ENCODE measurements around the gene MINDY2.

Gene MINDY2

GRCh38 chr15:58760385-58761009 lies 10.6 kb upstream of the MINDY2 start:
- TF ChIP-seq CTCF (IDR thresholded peaks at IDR 0.05), result no peak

- no peak for TF ChIP-seq CTCF (IDR thresholded peaks at IDR 0.05)
These were observed 10.1 kb upstream of the MINDY2 start for GRCh38 chr15:58761010-58761388.

- no peak for TF ChIP-seq CTCF (IDR thresholded peaks at IDR 0.05)
These were observed 8.8 kb upstream of the MINDY2 start for GRCh38 chr15:58762285-58762684.

- no peak for TF ChIP-seq CTCF (IDR thresholded peaks at IDR 0.05)
These were observed 8.4 kb upstream of the MINDY2 start for GRCh38 chr15:58762731-58763130.

- no peak for TF ChIP-seq CTCF (IDR thresholded peaks at IDR 0.05)
These were observed 6.6 kb upstream of the MINDY2 start for GRCh38 chr15:58764468-58764867.

- no peak for TF ChIP-seq CTCF (IDR thresholded peaks at IDR 0.05)
These were observed 4.8 kb upstream of the MINDY2 start for GRCh38 chr15:58766290-58766689.

- no peak for TF ChIP-seq CTCF (IDR thresholded peaks at IDR 0.05)
These were observed 614 bp upstream of the MINDY2 start for GRCh38 chr15:58770519-58770856.

- TF ChIP-seq CTCF (IDR thresholded peaks at IDR 0.05), result no peak; the same call in 1 of the 2 replicates
These were observed 634 bp downstream of the MINDY2 start for GRCh38 chr15:58771621-58772250.
